Measurements from ENCODE around the gene KLLN.

GRCh38 chr10:87882555-87883294 lies 19.4 kb upstream of the KLLN start:
- TF ChIP-seq CTCF (IDR thresholded peaks at IDR 0.05) (no peak), ZFX (IDR thresholded peaks at IDR 0.05; ENCODE audit: borderline replicate concordance) (no peak)

Measured in 22Rv1 (cell line).